Psoas muscle (tissue), 8 donors: ENCODE results near the gene CNGB1. TPM values are rescaled to one million over a fixed set of nuclear protein-coding genes. Genes with fewer than 3 reads are reported as not detected.

Experiments used
- ATAC-seq, 4 donors: fragments of 200-7000 bp; cut with Tn5 transposase; one replicate each; pipeline ENCODE4 v1.9.1; 2020; ENCODE audit warnings: moderate library complexity in 3 of 4, mild to moderate bottlenecking in 2 of 4
- DNase-seq, 2 donors: peaks; one replicate each; pipeline ENCODE4 v3.0.0-alpha.2; 2020
- H3K27ac ChIP-seq: fragments of 200-600 bp; one replicate; pipeline ENCODE4 v1.8.0; 2022
- H3K27me3 ChIP-seq, 3 donors: fragments of 200-600 bp in 1 of 3; one replicate each; pipeline versions ENCODE4 v1.6.1 to v1.8.0; 2013 to 2022; ENCODE audit warnings: low read length in 2 of 3, mild to moderate bottlenecking in 2 of 3, moderate library complexity in 1 of 3; ENCODE audit not compliant: insufficient read depth in 3 of 3
- H3K36me3 ChIP-seq, 2 donors: fragments of 200-600 bp in 1 of 2; one replicate each; pipeline versions ENCODE4 v1.6.1 to v1.8.0; 2013 to 2022; ENCODE audit warnings: low read depth in 1 of 2, mild to moderate bottlenecking in 1 of 2, moderate library complexity in 1 of 2; ENCODE audit not compliant: insufficient read depth in 1 of 2
- H3K4me1 ChIP-seq: fragments of 200-600 bp; one replicate; pipeline ENCODE4 v1.8.0; 2022
- H3K4me3 ChIP-seq: fragments of 200-600 bp; one replicate; pipeline ENCODE4 v1.8.0; 2022; ENCODE audit warnings: mild to moderate bottlenecking
- H3K9me3 ChIP-seq: fragments of 200-600 bp; one replicate; pipeline ENCODE4 v1.8.0; 2022
- WGBS, 3 donors: extraction: QIAGEN DNeasy Blood & Tissue Kit; methylation state at CpG; one replicate each; pipeline versions ENCODE4 v1.1.6 to v1.1.7; 2013; 5-methylcytosine and 5-hydroxymethylcytosine counted together
- intact Hi-C, 2 donors: fragments of 100-400 bp; cut with DNase I; formaldehyde crosslinking; loops; one replicate each; pipeline versions ENCODE4 v1.11.0 to v1.14.2; 2022
- polyA plus RNA-seq, 3 donors: library from polyadenylated mRNA; stranded (reverse); fragments of 200-250 nt; gene quantifications; one replicate each; pipeline ENCODE4 v1.2.3, GENCODE V29; 2013
- total RNA-seq, 4 donors: library from RNA; stranded (reverse); fragmentation: NEBNext Ultra II Directional in 2 of 4; extraction: Animal tissue kit (Norgen Biotek cat#: 25700) in 2 of 4; gene quantifications; one replicate each; pipeline versions ENCODE4 v1.2.1 to v1.2.4, GENCODE V29; 2021 to 2023
- TF ChIP-seq, protein P1 (sequence below): fragments of 200-600 bp; IDR thresholded peaks from one replicate; pipeline ENCODE4 v1.8.0; 2022; ENCODE audit warnings: antibody characterized with exemption
- donor health status: healthy with polysubstance abuse.
- donor health status: DM: no; HTN: no; CAD: no; lungs with moderate emphysema.
- donor health status: Bipolar disorder and iron deficiency.
- donor health status: healthy.
- donor health status: DM: yes; HTN: yes; CAD: no.
- donor health status: DM: no; HTN: no; CAD: no.
- donor health status: DM: no; HTN: no; CAD: no.
- donor health status: DM: yes; HTN: yes; CAD: no.

The CNGB1 gene
- total and polyA plus RNA-seq, 7 donors, result not detected

DNA sequence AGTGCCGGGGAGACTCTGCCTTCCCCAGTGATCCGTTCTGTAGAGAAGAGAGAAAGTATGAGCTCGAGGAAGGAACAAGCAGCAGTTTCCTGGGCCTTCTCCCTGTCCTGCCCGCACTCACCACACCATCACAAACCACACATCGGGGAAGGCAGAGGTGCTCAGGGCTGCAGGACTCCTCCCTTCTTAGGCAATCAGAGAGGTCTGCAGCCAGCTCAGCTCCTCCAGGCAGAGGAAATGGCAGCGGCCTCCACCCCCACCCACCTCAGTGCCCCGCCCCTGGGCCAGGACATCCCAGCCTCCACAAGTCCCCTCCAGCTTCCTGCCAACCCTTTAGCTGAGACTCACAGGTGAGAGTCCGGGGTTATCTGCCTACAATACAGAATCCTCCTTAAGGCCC, 27.6 kb upstream of the CNGB1 start:
- Histone ChIP-seq H3K4me3 (no peak overlapping the region), H3K36me3 (peaks cover 0 to 47% of the 10 kb centered on the region in 2 donors), H3K27ac (no peak overlapping the region), H3K27me3 (no peaks in the 10 kb centered on the region), H3K4me1 (peaks cover 7% of the 10 kb centered on the region), H3K9me3 (no peaks in the 10 kb centered on the region)
- intact Hi-C loops, result loop anchor here in 1 of 2 donors (2.0 kb wide), 1 partner anchor 98 kb away; no protein-coding TSS in a partner anchor
- ATAC-seq, result no peak
- WGBS, 3 donors, result 69 to 76% (median 72%) methylated on average over 8 of the region's 8 CpGs
- DNase-seq, result no peak
- TF ChIP-seq, protein P1, sequence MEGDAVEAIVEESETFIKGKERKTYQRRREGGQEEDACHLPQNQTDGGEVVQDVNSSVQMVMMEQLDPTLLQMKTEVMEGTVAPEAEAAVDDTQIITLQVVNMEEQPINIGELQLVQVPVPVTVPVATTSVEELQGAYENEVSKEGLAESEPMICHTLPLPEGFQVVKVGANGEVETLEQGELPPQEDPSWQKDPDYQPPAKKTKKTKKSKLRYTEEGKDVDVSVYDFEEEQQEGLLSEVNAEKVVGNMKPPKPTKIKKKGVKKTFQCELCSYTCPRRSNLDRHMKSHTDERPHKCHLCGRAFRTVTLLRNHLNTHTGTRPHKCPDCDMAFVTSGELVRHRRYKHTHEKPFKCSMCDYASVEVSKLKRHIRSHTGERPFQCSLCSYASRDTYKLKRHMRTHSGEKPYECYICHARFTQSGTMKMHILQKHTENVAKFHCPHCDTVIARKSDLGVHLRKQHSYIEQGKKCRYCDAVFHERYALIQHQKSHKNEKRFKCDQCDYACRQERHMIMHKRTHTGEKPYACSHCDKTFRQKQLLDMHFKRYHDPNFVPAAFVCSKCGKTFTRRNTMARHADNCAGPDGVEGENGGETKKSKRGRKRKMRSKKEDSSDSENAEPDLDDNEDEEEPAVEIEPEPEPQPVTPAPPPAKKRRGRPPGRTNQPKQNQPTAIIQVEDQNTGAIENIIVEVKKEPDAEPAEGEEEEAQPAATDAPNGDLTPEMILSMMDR, result no peak

DNA sequence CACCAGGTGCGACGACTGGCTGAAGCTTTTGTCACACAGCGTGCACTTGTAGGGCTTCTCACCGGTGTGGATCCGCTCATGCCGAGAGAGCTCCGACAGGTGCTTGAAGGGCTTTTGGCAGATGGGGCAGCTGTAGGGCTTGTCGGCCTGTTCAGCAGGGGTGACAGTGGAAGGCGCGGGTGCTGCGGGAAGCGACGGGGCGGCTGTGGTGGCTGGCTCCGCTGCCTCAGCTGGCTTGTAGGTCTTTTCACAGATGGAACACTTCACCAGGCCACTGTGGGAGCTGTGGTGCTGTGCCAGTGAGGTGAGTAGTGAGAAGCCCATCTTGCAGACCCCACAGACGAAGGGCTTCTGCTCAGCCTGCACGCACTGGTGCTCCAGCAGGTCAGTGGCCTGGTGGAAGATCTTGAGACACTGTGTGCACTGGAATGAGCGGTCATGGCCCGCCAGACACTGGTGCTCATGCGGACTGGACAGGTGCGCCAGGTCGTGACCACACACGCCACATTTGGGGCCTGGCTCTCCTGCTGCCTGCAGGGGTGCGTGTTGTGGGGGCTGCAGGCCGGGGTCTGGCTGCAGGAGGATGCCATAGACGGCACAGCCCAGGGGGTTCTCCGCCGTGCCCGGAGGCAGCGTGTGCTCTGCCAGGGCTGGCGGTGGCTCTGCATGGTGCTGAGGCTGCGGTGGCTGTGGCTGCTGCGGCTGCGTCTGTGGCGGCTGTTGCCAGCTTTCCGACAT, 26.8 kb upstream of the CNGB1 start:
- no peaks in the 10 kb centered on the region for H3K9me3 ChIP-seq
- DNase-seq, result no peak
- peaks cover 7% of the 10 kb centered on the region for H3K4me1 ChIP-seq
- 89 to 92% (median 91%) methylated on average over 36 of the region's 36 CpGs for WGBS, 3 donors
- peaks cover 0 to 39% of the 10 kb centered on the region in 2 donors for H3K36me3 ChIP-seq
- intact Hi-C loops, result loop anchor here in 1 of 2 donors (2.0 kb wide), 1 partner anchor 97 kb away; no protein-coding TSS in a partner anchor
- no peak overlapping the region for H3K27ac ChIP-seq
- no peaks in the 10 kb centered on the region for H3K27me3 ChIP-seq
- TF ChIP-seq, protein P1, result no peak
- H3K4me3 ChIP-seq, result no peak overlapping the region
- ATAC-seq, result no peak

DNA sequence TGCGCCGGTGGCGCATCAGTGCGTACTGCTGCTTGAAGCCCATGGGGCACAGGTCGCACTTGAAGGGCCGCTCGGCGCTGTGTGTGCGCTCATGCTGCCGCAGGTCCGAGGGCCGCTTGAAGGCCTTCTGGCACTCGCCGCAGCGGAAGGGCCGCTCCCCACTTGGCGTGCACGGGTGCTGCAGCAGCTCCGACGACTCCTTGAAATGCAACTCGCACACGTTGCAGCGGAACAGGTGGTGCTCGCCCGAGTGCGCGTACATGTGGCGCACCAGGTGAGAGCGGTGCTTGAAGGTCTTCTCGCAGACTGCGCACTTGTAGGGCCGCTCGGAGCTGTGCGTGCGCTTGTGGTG, 26.2 kb upstream of the CNGB1 start:
- Histone ChIP-seq H3K27me3 (no peaks in the 10 kb centered on the region), H3K4me1 (peaks cover 7% of the 10 kb centered on the region), H3K36me3 (peaks cover 0 to 34% of the 10 kb centered on the region in 2 donors), H3K4me3 (no peak overlapping the region), H3K27ac (no peak overlapping the region), H3K9me3 (no peaks in the 10 kb centered on the region)
- intact Hi-C loops, result no loop called here
- DNase-seq (no peak), ATAC-seq (no peak)
- TF ChIP-seq, protein P1, result no peak
- WGBS, 3 donors, result 95 to 96% (median 96%) methylated on average over 35 of the region's 35 CpGs

DNA sequence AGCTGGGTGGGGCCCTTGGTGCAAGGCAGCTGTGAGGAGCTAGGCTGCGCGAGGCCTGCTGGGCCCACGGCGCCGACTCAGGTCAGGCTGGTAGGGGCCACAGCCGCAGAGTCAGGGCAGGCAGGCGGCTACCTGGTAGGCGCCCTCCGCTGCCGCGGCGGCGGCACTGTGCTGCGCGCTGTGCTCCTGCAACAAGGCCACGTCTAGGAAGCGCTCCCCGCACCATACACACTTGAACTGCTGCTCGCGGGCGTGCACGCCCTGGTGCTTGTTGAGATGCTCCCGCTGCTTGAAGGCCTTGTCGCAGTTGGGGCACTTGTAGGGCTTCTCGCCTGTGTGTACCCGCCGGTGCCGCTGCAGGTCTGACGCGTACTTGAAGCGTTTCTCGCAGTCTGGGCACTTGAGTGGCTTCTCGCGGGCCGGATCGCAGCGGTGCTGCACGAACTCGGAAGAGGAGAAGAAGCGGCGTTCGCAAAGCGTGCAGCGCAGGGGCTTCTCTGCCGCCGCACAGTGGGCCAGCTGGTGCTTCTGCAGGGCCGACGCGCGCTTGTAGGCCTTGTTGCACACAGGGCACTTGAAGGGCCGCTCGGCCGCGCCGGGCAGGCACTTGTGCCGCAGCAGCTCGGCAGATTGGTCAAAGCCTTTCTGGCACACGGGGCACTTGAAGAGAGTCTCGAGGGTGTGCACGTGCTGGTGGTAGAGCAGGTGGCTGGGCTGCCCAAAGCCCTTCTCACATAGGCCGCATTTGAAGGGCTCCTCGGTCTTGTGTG, 25.7 kb upstream of the CNGB1 start:
- WGBS, 3 donors, result 96% methylated on average over 62 of the region's 62 CpGs
- ATAC-seq (no peak), DNase-seq (no peak)
- TF ChIP-seq, protein P1, result no peak
- H3K27ac ChIP-seq, result no peak overlapping the region
- H3K4me3 ChIP-seq, result no peak overlapping the region
- peaks cover 0 to 34% of the 10 kb centered on the region in 2 donors for H3K36me3 ChIP-seq
- intact Hi-C loops, result no loop called here
- no peaks in the 10 kb centered on the region for H3K9me3 ChIP-seq
- no peaks in the 10 kb centered on the region for H3K27me3 ChIP-seq
- peaks cover 7% of the 10 kb centered on the region for H3K4me1 ChIP-seq
